ENCODE measurements around the gene ABL1.

ABL1 gene

DNA sequence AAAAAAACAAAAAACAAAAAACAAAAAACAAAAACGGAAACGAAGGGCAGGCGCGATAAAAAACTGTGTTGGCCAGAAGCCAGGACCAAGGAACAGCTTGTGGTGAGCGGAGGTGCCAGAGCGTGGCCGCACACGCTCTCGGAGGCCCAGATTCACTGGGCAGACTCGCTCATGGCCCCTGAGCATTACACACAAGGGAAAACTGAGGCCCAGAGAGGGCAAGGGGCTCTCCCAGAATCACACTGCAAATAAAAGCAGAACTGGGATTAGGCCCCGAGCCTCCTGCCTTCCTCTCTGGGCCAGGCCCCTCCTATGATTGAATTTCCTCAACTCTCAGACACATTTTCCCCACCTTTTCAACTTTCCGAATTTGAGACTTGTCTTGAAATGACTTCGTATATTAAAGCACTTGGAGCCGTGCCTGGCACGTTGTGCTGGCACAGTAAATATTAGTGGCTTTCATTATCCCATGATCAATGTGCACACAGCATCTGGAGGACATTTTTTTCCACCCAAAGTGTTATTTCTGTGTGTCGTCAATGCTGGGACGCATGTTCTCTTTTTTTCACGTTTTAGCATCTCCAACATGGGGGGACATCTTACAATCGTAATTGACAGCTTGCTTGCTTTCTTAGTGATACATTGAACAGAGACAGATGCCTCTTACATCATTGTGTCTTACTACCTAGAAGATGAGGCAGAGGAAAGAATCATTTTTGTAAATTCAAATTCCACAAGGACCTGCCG, 96.6 kb downstream of the ABL1 start:
- no peaks in the 10 kb centered on the region for H3K27me3 ChIP-seq (ENCODE audit: low read length)
- no peaks in the 10 kb centered on the region for H3K36me3 ChIP-seq (ENCODE audit: low read length)
- H3F3A ChIP-seq (ENCODE audit: insufficient read depth), result no peaks in the 10 kb centered on the region
- no peaks in the 10 kb centered on the region for H3K79me2 ChIP-seq (ENCODE audit: insufficient read depth, low read length)
- no peak overlapping the region for H3K4me3 ChIP-seq (ENCODE audit: insufficient read depth, low read length, poor library complexity, severe bottlenecking)
- no peak overlapping the region for H3K27ac ChIP-seq (ENCODE audit: low read depth, low read length)
- no peak overlapping the region for H3K4me2 ChIP-seq (ENCODE audit: low read depth, low read length, poor library complexity, severe bottlenecking)
- no peak overlapping the region for H2AFZ ChIP-seq (ENCODE audit: low read depth, low read length, severe bottlenecking)
- H3K9ac ChIP-seq (ENCODE audit: low read length), result no peak overlapping the region
- TF ChIP-seq, protein P1, sequence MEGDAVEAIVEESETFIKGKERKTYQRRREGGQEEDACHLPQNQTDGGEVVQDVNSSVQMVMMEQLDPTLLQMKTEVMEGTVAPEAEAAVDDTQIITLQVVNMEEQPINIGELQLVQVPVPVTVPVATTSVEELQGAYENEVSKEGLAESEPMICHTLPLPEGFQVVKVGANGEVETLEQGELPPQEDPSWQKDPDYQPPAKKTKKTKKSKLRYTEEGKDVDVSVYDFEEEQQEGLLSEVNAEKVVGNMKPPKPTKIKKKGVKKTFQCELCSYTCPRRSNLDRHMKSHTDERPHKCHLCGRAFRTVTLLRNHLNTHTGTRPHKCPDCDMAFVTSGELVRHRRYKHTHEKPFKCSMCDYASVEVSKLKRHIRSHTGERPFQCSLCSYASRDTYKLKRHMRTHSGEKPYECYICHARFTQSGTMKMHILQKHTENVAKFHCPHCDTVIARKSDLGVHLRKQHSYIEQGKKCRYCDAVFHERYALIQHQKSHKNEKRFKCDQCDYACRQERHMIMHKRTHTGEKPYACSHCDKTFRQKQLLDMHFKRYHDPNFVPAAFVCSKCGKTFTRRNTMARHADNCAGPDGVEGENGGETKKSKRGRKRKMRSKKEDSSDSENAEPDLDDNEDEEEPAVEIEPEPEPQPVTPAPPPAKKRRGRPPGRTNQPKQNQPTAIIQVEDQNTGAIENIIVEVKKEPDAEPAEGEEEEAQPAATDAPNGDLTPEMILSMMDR (IDR thresholded peaks at IDR 0.05; ENCODE audit: insufficient read depth, low read length, poor library complexity, severe bottlenecking), result no peak
- TF ChIP-seq EZH2phosphoT487 (conservative IDR thresholded peaks at IDR 0.05; ENCODE audit: low read length), result no peak
- no peaks in the 10 kb centered on the region for H4K20me1 ChIP-seq (ENCODE audit: low read depth, low read length)
- no peaks in the 10 kb centered on the region for H3K9me3 ChIP-seq (ENCODE audit: insufficient read depth, low read length)
- H3K9me2 ChIP-seq (replicated peaks; ENCODE audit: insufficient read depth, low read length), result no peaks in the 10 kb centered on the region

DNA sequence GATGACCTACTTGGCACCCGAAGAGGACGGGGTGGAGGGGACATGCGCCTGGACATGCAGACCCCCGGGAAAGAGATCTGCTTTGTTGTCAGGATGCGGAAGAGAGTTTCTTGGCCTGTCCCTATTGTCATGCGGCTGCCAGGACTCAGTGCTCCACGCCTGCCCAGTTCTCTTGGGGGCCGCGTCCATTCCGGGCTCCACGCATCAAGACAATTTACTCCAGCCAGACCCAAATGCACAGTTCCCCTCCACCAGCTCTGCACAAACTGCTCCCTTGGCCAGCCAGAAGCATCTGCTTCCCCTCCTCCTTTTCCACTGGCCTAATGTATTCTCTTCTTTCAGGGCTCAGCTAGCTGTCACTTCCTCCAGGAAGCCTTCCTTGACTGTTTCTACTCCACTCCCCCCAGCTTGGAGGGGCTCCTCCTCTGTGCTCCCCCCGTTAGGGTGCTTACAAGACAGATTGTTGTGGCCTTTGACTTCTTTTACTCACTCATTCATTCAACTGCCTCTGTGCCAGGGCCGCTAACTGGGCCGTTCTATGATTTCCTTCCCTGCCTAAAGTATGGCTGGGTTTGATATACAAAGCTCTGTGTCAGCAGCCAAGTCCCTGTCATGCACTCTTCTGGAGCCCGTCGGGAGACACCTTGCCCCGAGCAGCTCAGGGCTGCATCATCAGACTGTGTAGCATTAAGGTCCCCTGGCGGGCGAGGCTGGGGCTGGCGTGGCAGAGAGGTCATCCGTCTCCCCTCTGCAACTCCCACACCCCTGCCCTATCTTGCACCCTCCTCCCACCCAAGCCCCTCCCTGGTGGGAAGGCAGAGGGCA, 97.4 kb downstream of the ABL1 start:
- TF ChIP-seq, protein P1 (IDR thresholded peaks at IDR 0.05; ENCODE audit: insufficient read depth, low read length, poor library complexity, severe bottlenecking), result no peak
- TF ChIP-seq EZH2phosphoT487 (conservative IDR thresholded peaks at IDR 0.05; ENCODE audit: low read length), result no peak
- no peaks in the 10 kb centered on the region for H3K9me3 ChIP-seq (ENCODE audit: insufficient read depth, low read length)
- no peak overlapping the region for H3K4me2 ChIP-seq (ENCODE audit: low read depth, low read length, poor library complexity, severe bottlenecking)
- H3K79me2 ChIP-seq (ENCODE audit: insufficient read depth, low read length), result no peaks in the 10 kb centered on the region
- no peaks in the 10 kb centered on the region for H3K27me3 ChIP-seq (ENCODE audit: low read length)
- no peak overlapping the region for H3K9ac ChIP-seq (ENCODE audit: low read length)
- no peaks in the 10 kb centered on the region for H3K36me3 ChIP-seq (ENCODE audit: low read length)
- no peak overlapping the region for H3K27ac ChIP-seq (ENCODE audit: low read depth, low read length)
- no peak overlapping the region for H2AFZ ChIP-seq (ENCODE audit: low read depth, low read length, severe bottlenecking)
- no peaks in the 10 kb centered on the region for H3F3A ChIP-seq (ENCODE audit: insufficient read depth)
- no peaks in the 10 kb centered on the region for H3K9me2 ChIP-seq (replicated peaks; ENCODE audit: insufficient read depth, low read length)
- no peaks in the 10 kb centered on the region for H4K20me1 ChIP-seq (ENCODE audit: low read depth, low read length)
- H3K4me3 ChIP-seq (ENCODE audit: insufficient read depth, low read length, poor library complexity, severe bottlenecking), result no peak overlapping the region

DNA sequence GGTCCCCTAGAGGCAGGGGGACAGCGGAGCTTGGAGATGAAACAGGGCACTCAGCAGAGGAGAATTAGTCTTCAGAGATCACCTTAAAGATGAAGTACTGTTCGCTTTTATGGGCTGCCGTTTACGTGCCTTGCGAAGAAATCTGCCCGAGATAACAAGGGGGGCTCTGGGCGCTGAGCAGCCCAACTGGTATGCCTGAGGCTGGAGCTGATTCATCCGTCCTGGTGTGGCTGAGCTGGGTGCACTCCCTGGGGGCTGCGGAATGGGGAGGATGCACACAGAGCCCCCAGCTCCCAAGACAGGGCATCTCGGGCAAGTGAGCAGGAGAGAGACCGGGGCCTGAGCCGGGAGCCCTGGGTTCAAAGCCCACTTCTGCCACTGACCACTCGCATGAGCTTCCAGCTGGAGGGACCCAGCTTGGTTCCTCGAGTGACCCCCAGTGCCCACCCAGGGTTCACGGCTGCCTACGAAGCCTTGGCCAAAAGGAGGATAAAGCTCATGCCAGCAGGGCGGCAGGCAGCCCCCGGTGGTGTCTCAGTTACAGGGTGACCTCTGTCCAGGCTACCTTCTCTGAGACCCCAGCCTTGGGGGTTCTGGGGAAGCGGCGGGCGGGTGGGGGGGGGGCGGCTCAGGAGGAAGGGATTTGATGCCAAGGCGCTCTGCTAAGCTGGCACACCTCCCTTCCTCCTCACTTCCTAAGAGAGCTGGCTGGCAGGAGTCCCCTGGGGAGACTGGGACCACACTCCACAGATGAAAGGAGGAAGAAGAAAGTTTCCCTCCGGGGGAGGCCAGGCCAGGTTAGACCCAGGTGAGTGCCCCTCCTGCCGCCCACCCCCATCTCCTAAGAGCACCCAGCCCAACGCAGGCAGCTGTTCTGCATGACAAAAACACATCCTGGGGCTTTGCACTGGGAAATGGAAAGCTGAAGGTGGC, 98.3 kb downstream of the ABL1 start:
- Histone ChIP-seq H3K9me3 (ENCODE audit: insufficient read depth, low read length) (no peaks in the 10 kb centered on the region), H3K79me2 (ENCODE audit: insufficient read depth, low read length) (no peaks in the 10 kb centered on the region), H3K36me3 (ENCODE audit: low read length) (no peaks in the 10 kb centered on the region), H3K9ac (ENCODE audit: low read length) (no peak overlapping the region), H3K4me3 (ENCODE audit: insufficient read depth, low read length, poor library complexity, severe bottlenecking) (no peak overlapping the region), H3K9me2 (replicated peaks; ENCODE audit: insufficient read depth, low read length) (no peaks in the 10 kb centered on the region), H4K20me1 (ENCODE audit: low read depth, low read length) (no peaks in the 10 kb centered on the region), H3K27ac (ENCODE audit: low read depth, low read length) (no peak overlapping the region), H3F3A (ENCODE audit: insufficient read depth) (no peaks in the 10 kb centered on the region), H3K4me2 (ENCODE audit: low read depth, low read length, poor library complexity, severe bottlenecking) (no peak overlapping the region), H2AFZ (ENCODE audit: low read depth, low read length, severe bottlenecking) (no peak overlapping the region), H3K27me3 (ENCODE audit: low read length) (no peaks in the 10 kb centered on the region)
- no peak for TF ChIP-seq EZH2phosphoT487 (conservative IDR thresholded peaks at IDR 0.05; ENCODE audit: low read length)
- TF ChIP-seq, protein P1 (IDR thresholded peaks at IDR 0.05; ENCODE audit: insufficient read depth, low read length, poor library complexity, severe bottlenecking), result no peak

Measured in SU-DHL-6 (cell line).